Breast epithelium (tissue), 4 donors: ENCODE results near the gene ASB18. TPM values are rescaled to one million over a fixed set of nuclear protein-coding genes. Genes with fewer than 3 reads are reported as not detected.
A peak's percentile ranks its signal among the peaks of the same experiment; 100 is the strongest.

Source experiments
- DNase-seq, 2 donors: peaks; one replicate each; pipeline ENCODE4 v3.0.0-alpha.2; 2019; ENCODE audit warnings: low spot score in 2 of 2
- H3K27ac ChIP-seq, 2 donors: fragments of 200-600 bp; sonication (generic) in 1 of 2; one replicate each; pipeline ENCODE4 v1.5.1; 2016 to 2019; ENCODE audit warnings: mild to moderate bottlenecking in 1 of 2
- H3K27me3 ChIP-seq, 2 donors: fragments of 200-600 bp; sonication (generic) in 1 of 2; one replicate each; pipeline versions ENCODE4 v1.5.1 to v1.6.0; 2017 to 2019; ENCODE audit warnings: control low read depth in 1 of 2, mild to moderate bottlenecking in 1 of 2
- H3K36me3 ChIP-seq: fragments of 200-600 bp; one replicate; pipeline ENCODE4 v1.5.1; 2019
- H3K4me1 ChIP-seq, 2 donors: fragments of 200-600 bp; sonication (generic); one replicate each; pipeline ENCODE4 v1.5.1; 2016 to 2019; ENCODE audit warnings: control low read depth in 1 of 2
- H3K4me3 ChIP-seq, 3 donors: fragments of 200-600 bp; sonication (generic); 1 replicate in 2 of 3; 2 replicates in 1 of 3; pipeline ENCODE4 v1.5.1; 2016 to 2019; ENCODE audit warnings: mild to moderate bottlenecking in 3 of 3, moderate library complexity in 2 of 3
- H3K9me3 ChIP-seq, 2 donors: fragments of 200-600 bp; sonication (generic) in 1 of 2; one replicate each; pipeline ENCODE4 v1.5.1; 2016 to 2019; ENCODE audit warnings: control low read depth in 1 of 2
- POLR2A ChIP-seq: fragments of 450-650 bp; IDR thresholded peaks from one replicate; pipeline ENCODE4 v1.6.1; 2016; ENCODE audit warnings: antibody characterized with exemption, mild to moderate bottlenecking, moderate library complexity
- POLR2AphosphoS5 ChIP-seq, 3 donors: sonication (generic); formaldehyde crosslinking; IDR thresholded peaks; one replicate each; pipeline ENCODE4 v1.6.1; 2017; ENCODE audit warnings: antibody characterized with exemption in 3 of 3
- intact Hi-C: fragments of 100-400 bp; cut with DNase I; formaldehyde crosslinking; loops from one replicate; pipeline ENCODE4 v1.15.1; 2023; ENCODE audit warnings: low total_unique reads
- total RNA-seq, 3 donors: library from RNA; depleted of rRNA; stranded (reverse); fragments of >200 nt; gene quantifications; one replicate each; pipeline ENCODE4 v1.1.0, GENCODE V29; 2016
- TF ChIP-seq, protein P1 (sequence below), 3 donors: fragments of 450-650 bp; IDR thresholded peaks; one replicate each; pipeline ENCODE4 v1.5.1; 2016 to 2017; ENCODE audit warnings: antibody characterized with exemption in 3 of 3, mild to moderate bottlenecking in 3 of 3, moderate library complexity in 3 of 3

Gene ASB18
- total RNA-seq, 3 donors from 2014 or later: not detected

DNA sequence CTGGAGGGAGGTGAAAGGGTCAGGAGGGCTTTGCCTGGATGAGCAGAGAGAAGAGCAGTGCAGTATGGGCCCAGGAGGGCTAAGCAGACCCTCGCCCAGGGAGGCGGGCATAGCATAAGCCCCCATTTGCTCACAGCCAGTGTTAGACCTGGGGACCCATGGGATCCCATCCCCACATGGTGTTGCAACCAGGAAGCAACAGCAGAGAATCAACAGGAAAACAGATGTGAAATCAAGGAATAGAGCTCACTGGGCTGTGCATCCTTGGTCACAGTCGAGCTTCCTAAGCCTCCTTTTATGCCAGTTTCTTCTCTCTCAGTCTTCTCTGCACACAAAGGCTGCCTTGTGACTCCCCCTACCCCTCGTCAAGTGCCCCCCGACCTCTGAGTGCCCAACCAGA, 19.9 kb downstream of the ASB18 start:
- TF ChIP-seq, protein P1, sequence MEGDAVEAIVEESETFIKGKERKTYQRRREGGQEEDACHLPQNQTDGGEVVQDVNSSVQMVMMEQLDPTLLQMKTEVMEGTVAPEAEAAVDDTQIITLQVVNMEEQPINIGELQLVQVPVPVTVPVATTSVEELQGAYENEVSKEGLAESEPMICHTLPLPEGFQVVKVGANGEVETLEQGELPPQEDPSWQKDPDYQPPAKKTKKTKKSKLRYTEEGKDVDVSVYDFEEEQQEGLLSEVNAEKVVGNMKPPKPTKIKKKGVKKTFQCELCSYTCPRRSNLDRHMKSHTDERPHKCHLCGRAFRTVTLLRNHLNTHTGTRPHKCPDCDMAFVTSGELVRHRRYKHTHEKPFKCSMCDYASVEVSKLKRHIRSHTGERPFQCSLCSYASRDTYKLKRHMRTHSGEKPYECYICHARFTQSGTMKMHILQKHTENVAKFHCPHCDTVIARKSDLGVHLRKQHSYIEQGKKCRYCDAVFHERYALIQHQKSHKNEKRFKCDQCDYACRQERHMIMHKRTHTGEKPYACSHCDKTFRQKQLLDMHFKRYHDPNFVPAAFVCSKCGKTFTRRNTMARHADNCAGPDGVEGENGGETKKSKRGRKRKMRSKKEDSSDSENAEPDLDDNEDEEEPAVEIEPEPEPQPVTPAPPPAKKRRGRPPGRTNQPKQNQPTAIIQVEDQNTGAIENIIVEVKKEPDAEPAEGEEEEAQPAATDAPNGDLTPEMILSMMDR (IDR thresholded peaks at IDR 0.05): no peak
- no peak for TF ChIP-seq POLR2AphosphoS5 (IDR thresholded peaks at IDR 0.05)
- no peak for TF ChIP-seq POLR2A
- Histone ChIP-seq H3K27me3 (no peaks in the 10 kb centered on the region), H3K27ac (no peak overlapping the region), H3K36me3 (no peaks in the 10 kb centered on the region), H3K4me1 (no peaks in the 10 kb centered on the region), H3K9me3 (no peaks in the 10 kb centered on the region), H3K4me3 (no peak overlapping the region)
- intact Hi-C loops: no loop called here
- no peak for DNase-seq

DNA sequence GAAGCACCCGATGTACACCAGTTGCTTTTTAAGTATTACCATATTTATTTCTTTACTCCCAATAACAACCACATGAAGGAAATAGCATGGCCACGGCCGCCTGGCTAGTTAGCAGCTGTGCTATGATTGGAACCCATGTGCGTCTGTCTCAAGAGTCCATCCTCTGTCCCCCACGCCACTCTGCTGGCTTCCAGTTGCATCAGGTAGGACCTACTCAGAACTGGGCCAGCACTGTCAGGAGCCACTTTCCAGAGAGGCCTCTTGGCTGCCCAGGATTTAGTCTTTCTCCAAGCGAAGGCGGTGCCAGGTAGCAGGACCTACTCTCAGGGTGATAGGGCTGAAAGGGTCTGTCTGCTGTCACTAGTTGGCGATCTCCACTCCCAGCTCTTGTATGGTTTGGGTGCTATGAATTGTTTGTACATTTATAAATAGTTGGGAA, 22.1 kb downstream of the ASB18 start:
- Histone ChIP-seq H3K36me3 (no peaks in the 10 kb centered on the region), H3K4me1 (no peaks in the 10 kb centered on the region), H3K27ac (no peak overlapping the region), H3K9me3 (no peaks in the 10 kb centered on the region), H3K4me3 (no peak overlapping the region), H3K27me3 (peaks cover 0 to 10% of the 10 kb centered on the region in 2 donors)
- TF ChIP-seq POLR2A: no peak
- TF ChIP-seq, protein P1 (IDR thresholded peaks at IDR 0.05): no peak
- TF ChIP-seq POLR2AphosphoS5 (IDR thresholded peaks at IDR 0.05): no peak
- DNase-seq: no peak
- intact Hi-C loops: no loop called here

DNA sequence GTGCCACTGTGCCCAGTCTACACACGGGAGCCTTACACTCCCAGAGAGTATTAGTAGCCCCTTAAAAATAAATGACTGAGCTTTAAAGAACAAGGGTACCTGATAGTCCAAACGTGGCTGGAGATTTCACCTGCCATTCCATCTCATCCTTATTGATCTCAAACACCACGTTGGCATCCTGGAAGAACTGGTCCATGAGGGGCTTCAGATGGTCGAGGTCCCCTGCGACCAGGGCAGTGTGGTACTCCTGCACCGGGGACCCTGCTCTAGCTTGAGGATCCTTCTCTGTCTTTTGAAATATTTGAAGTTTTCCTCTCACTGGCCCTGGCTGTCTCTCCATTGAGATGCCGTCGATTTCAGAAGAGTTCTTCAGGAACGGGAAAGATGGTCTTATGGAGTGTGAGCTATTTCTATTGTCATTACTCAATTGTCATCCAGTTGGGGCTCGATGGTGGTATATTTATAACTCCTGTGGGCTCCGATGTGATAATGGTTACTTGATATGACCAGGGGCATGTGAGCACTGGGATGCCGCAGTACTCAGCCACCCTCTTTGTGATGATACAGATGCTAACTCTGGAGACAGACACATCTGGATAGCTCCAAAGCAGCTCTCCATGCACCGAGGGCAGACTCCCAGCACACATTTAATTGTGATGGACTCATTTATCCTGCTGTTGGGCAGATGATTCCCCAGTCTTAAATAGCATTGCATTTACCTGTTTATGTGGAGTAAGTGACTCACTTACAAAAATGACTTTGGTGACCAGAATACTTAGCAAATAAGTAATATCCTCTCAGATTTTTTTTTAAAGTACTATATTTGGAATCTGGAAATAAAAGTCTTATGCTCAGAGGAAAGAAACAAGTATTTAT, 22.8 kb downstream of the ASB18 start:
- no peak for DNase-seq
- H3K27ac ChIP-seq: no peak overlapping the region
- intact Hi-C loops: no loop called here
- H3K4me1 ChIP-seq: peaks cover 0 to 6% of the 10 kb centered on the region in 2 donors
- H3K36me3 ChIP-seq: no peaks in the 10 kb centered on the region
- TF ChIP-seq POLR2AphosphoS5 (IDR thresholded peaks at IDR 0.05) (no peak), POLR2A (no peak)
- TF ChIP-seq, protein P1 (IDR thresholded peaks at IDR 0.05): no peak
- H3K27me3 ChIP-seq: peaks cover 0 to 16% of the 10 kb centered on the region in 2 donors
- no peaks in the 10 kb centered on the region for H3K9me3 ChIP-seq
- H3K4me3 ChIP-seq: no peak overlapping the region

DNA sequence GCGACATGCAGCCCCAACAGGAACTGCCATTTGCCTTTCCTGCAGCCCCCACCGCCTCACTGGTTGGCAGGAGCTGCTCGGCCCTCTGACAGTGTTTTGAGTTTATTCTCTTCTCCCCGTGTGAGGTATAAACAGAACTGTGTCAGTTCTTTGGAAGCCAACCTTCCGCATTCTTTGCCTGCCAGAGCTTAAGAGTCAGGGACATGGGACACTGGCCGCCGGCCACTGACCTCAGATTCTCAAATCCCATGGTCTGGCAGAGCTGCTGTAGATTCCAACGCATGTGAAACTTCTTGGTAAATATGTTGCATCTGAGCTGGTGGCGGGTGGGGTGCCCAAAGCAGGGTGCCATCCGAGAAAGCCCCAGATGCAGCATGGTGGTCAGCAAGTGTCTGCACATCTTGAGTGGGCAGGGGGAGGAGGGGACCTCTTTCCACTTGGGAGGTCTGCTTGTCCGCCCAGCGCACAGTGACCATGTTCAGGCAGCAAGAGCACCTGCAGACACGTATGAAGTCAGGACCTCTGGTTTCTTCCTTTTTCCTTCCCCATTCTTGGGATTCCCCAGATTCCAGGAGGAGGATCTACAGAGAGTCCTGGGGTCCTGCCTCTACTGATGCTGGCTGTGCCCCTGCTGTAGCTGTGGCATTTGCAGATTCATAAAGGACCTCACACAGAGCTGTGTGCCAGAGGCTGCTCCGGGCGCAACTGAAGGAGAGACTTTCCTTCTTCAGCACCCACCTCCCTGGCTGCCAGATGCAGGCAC, 23.8 kb downstream of the ASB18 start:
- intact Hi-C loops: no loop called here
- Histone ChIP-seq H3K4me1 (peaks cover 0 to 8% of the 10 kb centered on the region in 2 donors), H3K36me3 (no peaks in the 10 kb centered on the region), H3K27me3 (peaks cover 0 to 26% of the 10 kb centered on the region in 2 donors), H3K9me3 (no peaks in the 10 kb centered on the region), H3K27ac (peak overlapping the region in 1 of 2 donors; percentile 6), H3K4me3 (no peak overlapping the region)
- peak in 1 of 2 donors; percentile 61 for DNase-seq
- TF ChIP-seq, protein P1 (IDR thresholded peaks at IDR 0.05): no peak
- TF ChIP-seq POLR2AphosphoS5 (IDR thresholded peaks at IDR 0.05) (no peak), POLR2A (no peak)
